SK-N-MC (cell line): Measurements from ENCODE around the gene ZFAND3.

Experiments
- EZH2 ChIP-seq: fragments of 200-600 bp; sonication (generic); IDR thresholded peaks from one replicate; pipeline ENCODE4 v1.6.1; 2017; ENCODE audit warnings: antibody characterized with exemption
- FOXP2 ChIP-seq: optimal IDR thresholded peaks from 2 replicates; pipeline ENCODE3; 2011; ENCODE audit warnings: mild to moderate bottlenecking, moderate library complexity; ENCODE audit not compliant: insufficient read depth; ENCODE audit errors: extremely low read length, control extremely low read depth
- POLR2AphosphoS5 ChIP-seq: IDR thresholded peaks from 2 replicates; pipeline ENCODE4 v1.6.1; 2012; ENCODE audit warnings: mild to moderate bottlenecking, low read depth, low read length, borderline replicate concordance

GRCh38 chr6:37783025-37783855, 36.3 kb upstream of the ZFAND3 start:
- no peak for TF ChIP-seq POLR2AphosphoS5
- TF ChIP-seq EZH2, result no peak
- TF ChIP-seq FOXP2, result no peak
